ENCODE data around the gene MYO5A. TPM values are rescaled to one million over a fixed set of nuclear protein-coding genes. Genes with fewer than 3 reads are reported as not detected.

Gene MYO5A
- total and polyA plus RNA-seq, 9 donors, result 3.8 to 26.5 (median 15.1) TPM

- H3K27me3 ChIP-seq, result peaks cover 2% of the 10 kb centered on the region
- no peaks in the 10 kb centered on the region for H3K9me3 ChIP-seq
- TF ChIP-seq CTCF (IDR thresholded peaks at IDR 0.05) (no peak), EP300 (IDR thresholded peaks at IDR 0.05) (no peak), POLR2A (IDR thresholded peaks at IDR 0.05) (no peak)
- no peak for DNase-seq
- no peak overlapping the region for H3K27ac ChIP-seq
- H3K4me3 ChIP-seq, result no peak overlapping the region
- WGBS, 3 donors, result 72 to 87% (median 87%) methylated on average over 4 of the region's 4 CpGs
- peaks cover 3% of the 10 kb centered on the region for H3K4me1 ChIP-seq (ENCODE audit: insufficient read depth)
- intact Hi-C loops (cut with DNase I), result no loop called here
- H3K36me3 ChIP-seq, result no peaks in the 10 kb centered on the region
These were observed 237.5 kb downstream of the MYO5A start for GRCh38 chr15:52291204-52291603.

GRCh38 chr15:52290800-52291199 is 237.9 kb downstream of the MYO5A start:
- no peaks in the 10 kb centered on the region for H3K9me3 ChIP-seq
- H3K4me3 ChIP-seq, result no peak overlapping the region
- H3K4me1 ChIP-seq (ENCODE audit: insufficient read depth), result peaks cover 3% of the 10 kb centered on the region
- 82 to 88% (median 82%) methylated on average over 3 of the region's 3 CpGs for WGBS, 3 donors
- TF ChIP-seq EP300 (IDR thresholded peaks at IDR 0.05), result no peak
- no peak for TF ChIP-seq CTCF (IDR thresholded peaks at IDR 0.05)
- no peak for TF ChIP-seq POLR2A (IDR thresholded peaks at IDR 0.05)
- no peaks in the 10 kb centered on the region for H3K36me3 ChIP-seq
- intact Hi-C loops (cut with DNase I), result no loop called here
- no peak for DNase-seq
- H3K27ac ChIP-seq, result no peak overlapping the region
- H3K27me3 ChIP-seq, result peaks cover 2% of the 10 kb centered on the region

- Histone ChIP-seq H3K27me3 (peaks cover 2% of the 10 kb centered on the region), H3K27ac (no peak overlapping the region), H3K9me3 (no peaks in the 10 kb centered on the region), H3K4me1 (ENCODE audit: insufficient read depth) (peaks cover 3% of the 10 kb centered on the region), H3K36me3 (no peaks in the 10 kb centered on the region), H3K4me3 (no peak overlapping the region)
- 70 to 90% (median 70%) methylated on average over 4 of the region's 4 CpGs for WGBS, 3 donors
- DNase-seq, result no peak
- intact Hi-C loops (cut with DNase I), result no loop called here
- no peak for TF ChIP-seq POLR2A (IDR thresholded peaks at IDR 0.05)
- TF ChIP-seq CTCF (IDR thresholded peaks at IDR 0.05), result no peak
- no peak for TF ChIP-seq EP300 (IDR thresholded peaks at IDR 0.05)
These were observed 238.4 kb downstream of the MYO5A start for GRCh38 chr15:52290329-52290728.

GRCh38 chr15:52289629-52290081 is 239.0 kb downstream of the MYO5A start:
- TF ChIP-seq POLR2A (IDR thresholded peaks at IDR 0.05) (no peak), EP300 (IDR thresholded peaks at IDR 0.05) (no peak), CTCF (IDR thresholded peaks at IDR 0.05) (no peak)
- WGBS, 3 donors, result 44 to 75% (median 59%) methylated on average over 4 of the region's 4 CpGs
- DNase-seq, result no peak
- intact Hi-C loops (cut with DNase I), result no loop called here
- no peaks in the 10 kb centered on the region for H3K4me1 ChIP-seq (ENCODE audit: insufficient read depth)
- no peaks in the 10 kb centered on the region for H3K27me3 ChIP-seq
- H3K27ac ChIP-seq, result no peak overlapping the region
- H3K36me3 ChIP-seq, result no peaks in the 10 kb centered on the region
- no peaks in the 10 kb centered on the region for H3K9me3 ChIP-seq
- H3K4me3 ChIP-seq, result no peak overlapping the region
